Embryonic facial prominence (tissue), 1 donor: ENCODE data around the gene PAM16.
"Not testable (repeated sequence)": the region's sequence is repeated elsewhere in the genome, so short reads cannot be mapped to it uniquely, and the experiment has no call there.

ENCODE experiments used
- DNase-seq: peaks from one replicate; pipeline ENCODE4 v3.0.0-alpha.2; 2016; ENCODE audit errors: extremely low spot score

The PAM16 gene

GRCh38 chr16:4336701-4337539, 14.2 kb downstream of the PAM16 start:
- DNase-seq = no peak

GRCh38 chr16:4334724-4335495, 16.2 kb downstream of the PAM16 start:
- no peak for DNase-seq

- not testable (repeated sequence) for DNase-seq
These were observed 17.4 kb downstream of the PAM16 start for GRCh38 chr16:4333714-4334113.

GRCh38 chr16:4333308-4333638, 17.8 kb downstream of the PAM16 start:
- no peak for DNase-seq

- DNase-seq = no peak
These were observed 18.4 kb downstream of the PAM16 start for GRCh38 chr16:4332623-4333307.

GRCh38 chr16:4332083-4332482, 19.0 kb downstream of the PAM16 start:
- DNase-seq = no peak

GRCh38 chr16:4330277-4330874, 20.7 kb downstream of the PAM16 start:
- no peak for DNase-seq

- no peak for DNase-seq
These were observed 22.0 kb downstream of the PAM16 start for GRCh38 chr16:4328782-4329775.

- DNase-seq = peak; percentile 45
These were observed 22.9 kb downstream of the PAM16 start for GRCh38 chr16:4328046-4328781.

GRCh38 chr16:4327386-4328045, 23.6 kb downstream of the PAM16 start:
- no peak for DNase-seq

GRCh38 chr16:4325253-4325758, 25.8 kb downstream of the PAM16 start:
- DNase-seq = no peak

- DNase-seq = no peak
These were observed 26.4 kb downstream of the PAM16 start for GRCh38 chr16:4324492-4325252.

GRCh38 chr16:4323845-4324488, 27.2 kb downstream of the PAM16 start:
- DNase-seq = no peak

GRCh38 chr16:4323071-4323844, 27.9 kb downstream of the PAM16 start:
- no peak for DNase-seq

GRCh38 chr16:4322121-4323052, 28.7 kb downstream of the PAM16 start:
- no peak for DNase-seq
